GM11168 (cell line): ENCODE measurements around the gene DOLK.
"Not testable (repeated sequence)": the region's sequence is repeated elsewhere in the genome, so short reads cannot be mapped to it uniquely, and the experiment has no call there.

Source experiments
- in situ Hi-C: fragments of 300-500 bp; cut with MboI; formaldehyde crosslinking; loops from one replicate; pipeline ENCODE4 v1.12.0; 2022; ENCODE audit warnings: low sequenced_read_pairs; ENCODE audit not compliant: unreplicated experiment

DOLK gene

DNA sequence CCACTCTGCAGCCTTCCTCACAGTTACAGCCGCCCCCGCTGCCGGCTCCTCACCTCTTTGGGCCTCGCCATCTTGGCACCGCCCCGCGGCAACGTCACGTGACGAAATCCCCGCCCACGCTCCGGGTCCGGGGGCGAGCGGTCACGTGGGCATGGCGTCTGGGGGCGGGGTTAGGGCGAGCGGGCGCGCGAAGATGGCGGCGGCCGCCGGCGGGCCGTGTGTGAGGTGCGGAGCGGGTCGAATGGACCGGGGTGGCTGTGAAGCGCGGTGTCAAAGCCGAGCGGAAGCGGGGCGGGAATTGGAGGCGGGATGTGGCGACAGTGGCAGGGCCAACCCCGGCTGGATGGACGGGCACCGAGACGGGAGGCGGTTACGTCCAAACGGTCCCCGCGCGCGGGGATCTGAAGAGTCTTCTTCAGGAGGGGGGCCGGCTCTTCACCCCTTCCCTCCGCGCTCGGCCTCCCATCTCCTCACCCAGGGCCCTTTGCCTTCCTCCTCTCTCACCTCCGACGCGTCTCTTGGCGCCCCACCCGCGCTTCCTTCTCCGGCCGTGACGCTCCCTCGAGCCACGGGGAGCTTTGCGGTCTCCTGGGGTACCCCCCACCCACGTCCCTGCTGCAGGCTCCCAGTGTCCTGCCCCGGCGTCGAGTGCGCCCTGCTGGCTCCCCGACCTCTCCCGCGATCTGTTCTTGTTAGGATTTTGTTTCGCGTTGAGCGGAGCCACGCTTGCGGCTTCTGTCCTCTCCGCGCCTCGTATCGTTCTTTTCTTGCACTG is at the start of gene DOLK, which contains the start of gene NUP188:
DOLK (minus strand) TSS at position 77 of the 775 bp plus-strand sequence. CDS start 300 bp downstream, outside the sequence.
NUP188 (plus strand) TSS at position 173 of the 775 bp plus-strand sequence; CDS start at position 194, 21 bp downstream.
- in situ Hi-C loops = no loop called here

- in situ Hi-C loops = no loop called here
These were observed 48.4 kb upstream of the DOLK start for GRCh38 chr9:128995791-128996190.

DNA sequence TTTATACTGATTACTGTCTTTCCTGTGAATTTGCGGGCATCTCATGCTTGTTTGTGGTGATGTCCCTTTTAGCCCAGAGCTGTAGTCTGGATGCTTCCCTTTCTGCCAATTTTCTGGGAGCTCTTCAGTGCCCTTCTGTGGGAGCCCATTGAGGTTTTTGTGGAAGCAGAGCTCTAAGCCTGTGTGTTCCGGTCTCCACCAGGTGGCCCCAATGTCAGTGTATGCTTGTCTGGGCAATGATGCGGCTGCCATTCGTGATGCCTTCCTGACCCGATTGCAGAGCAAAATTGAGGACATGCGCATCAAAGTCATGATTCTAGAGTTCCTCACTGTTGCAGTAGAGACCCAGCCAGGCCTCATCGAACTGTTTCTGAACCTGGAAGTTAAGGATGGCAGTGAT is 45.6 kb upstream of the DOLK start:
- in situ Hi-C loops = no loop called here

DNA sequence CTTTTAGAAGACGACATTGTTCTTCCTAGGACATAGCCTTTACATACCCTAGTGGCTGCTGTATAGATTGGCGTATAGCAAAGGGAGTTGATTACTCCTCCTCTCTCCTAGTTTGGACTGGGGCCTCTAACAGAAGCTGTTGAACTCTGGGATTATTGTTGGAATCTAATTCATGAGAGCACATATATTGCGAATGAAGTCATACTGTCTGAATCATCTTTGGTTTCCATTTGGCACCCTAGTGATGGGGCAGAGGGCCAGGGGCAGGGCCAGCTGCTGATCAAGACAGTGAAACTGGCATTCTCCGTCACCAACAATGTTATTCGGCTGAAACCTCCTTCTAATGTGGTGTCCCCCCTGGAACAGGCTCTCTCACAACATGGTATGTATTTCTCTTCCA is 40.4 kb upstream of the DOLK start:
- in situ Hi-C loops = no loop called here

- in situ Hi-C loops = no loop called here
These were observed 39.3 kb upstream of the DOLK start for GRCh38 chr9:128986671-128987070.

- in situ Hi-C loops = no loop called here
These were observed 36.1 kb upstream of the DOLK start for GRCh38 chr9:128983536-128983935.

GRCh38 chr9:128979111-128979510 is 31.7 kb upstream of the DOLK start:
- in situ Hi-C loops = no loop called here

GRCh38 chr9:128972956-128973355 is 25.6 kb upstream of the DOLK start:
- in situ Hi-C loops = no loop called here

DNA sequence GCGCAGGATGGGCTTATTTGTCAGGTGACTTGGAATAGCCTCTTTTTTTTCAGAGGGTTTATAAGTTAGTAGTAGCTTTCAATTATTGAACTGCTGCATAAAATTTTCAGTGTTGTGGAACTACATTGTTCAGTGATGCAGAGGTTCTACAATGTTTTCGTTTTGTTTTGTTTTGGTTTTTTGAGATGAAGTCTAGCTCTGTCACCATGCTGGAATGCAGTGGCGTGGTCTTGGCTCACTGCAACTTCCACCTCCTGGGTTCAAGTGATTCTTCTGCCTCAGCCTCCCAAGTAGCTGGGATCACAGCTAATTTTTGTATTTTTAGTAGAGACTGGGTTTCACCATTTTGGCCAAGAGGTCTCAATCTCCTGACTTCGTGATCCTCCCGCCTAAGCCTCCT is 22.1 kb upstream of the DOLK start:
- in situ Hi-C loops = no loop called here

- in situ Hi-C loops = not testable (repeated sequence)
These were observed 14.0 kb upstream of the DOLK start for GRCh38 chr9:128961403-128961802.

- in situ Hi-C loops = no loop called here
These were observed 201 bp downstream of the DOLK start for GRCh38 chr9:128947277-128947526.

- in situ Hi-C loops = no loop called here
These were observed 679 bp downstream of the DOLK start for GRCh38 chr9:128946571-128947276.

DNA sequence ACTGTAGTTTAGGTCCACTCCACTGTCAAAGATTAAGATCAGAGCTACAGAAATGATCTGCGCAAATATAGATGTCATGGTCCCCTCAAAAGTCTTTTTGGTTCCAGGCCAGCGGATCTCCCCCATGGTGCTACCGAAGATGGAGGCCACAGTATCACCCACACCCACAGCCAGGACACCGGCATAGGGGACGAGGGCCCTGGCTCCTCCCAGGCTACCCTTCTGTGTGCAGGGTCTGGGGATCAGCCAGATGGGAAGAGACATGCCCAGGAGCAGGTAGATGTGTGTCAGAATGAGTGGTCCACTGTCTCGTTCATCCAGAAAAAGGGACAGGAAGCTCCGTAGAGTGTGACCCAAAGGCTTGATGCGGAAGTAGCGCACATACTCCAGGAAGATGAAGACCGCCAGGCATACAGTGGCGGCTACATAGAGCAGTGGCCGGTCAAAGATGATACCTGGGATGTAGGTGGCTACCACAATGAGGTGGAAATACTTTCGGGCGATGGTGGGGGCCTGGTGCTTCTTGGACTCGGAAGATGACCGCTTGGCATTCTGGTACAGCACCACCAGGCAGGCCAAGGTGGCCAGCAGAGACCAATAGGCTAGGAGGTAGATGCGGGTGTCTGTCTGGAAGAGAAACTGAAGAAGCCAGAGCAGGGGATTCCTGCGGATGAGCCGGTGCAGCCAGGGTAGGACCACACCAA is 1.5 kb downstream of the DOLK start:
- in situ Hi-C loops = no loop called here

- in situ Hi-C loops = not testable (repeated sequence)
These were observed 2.4 kb downstream of the DOLK start for GRCh38 chr9:128944966-128945365.

DNA sequence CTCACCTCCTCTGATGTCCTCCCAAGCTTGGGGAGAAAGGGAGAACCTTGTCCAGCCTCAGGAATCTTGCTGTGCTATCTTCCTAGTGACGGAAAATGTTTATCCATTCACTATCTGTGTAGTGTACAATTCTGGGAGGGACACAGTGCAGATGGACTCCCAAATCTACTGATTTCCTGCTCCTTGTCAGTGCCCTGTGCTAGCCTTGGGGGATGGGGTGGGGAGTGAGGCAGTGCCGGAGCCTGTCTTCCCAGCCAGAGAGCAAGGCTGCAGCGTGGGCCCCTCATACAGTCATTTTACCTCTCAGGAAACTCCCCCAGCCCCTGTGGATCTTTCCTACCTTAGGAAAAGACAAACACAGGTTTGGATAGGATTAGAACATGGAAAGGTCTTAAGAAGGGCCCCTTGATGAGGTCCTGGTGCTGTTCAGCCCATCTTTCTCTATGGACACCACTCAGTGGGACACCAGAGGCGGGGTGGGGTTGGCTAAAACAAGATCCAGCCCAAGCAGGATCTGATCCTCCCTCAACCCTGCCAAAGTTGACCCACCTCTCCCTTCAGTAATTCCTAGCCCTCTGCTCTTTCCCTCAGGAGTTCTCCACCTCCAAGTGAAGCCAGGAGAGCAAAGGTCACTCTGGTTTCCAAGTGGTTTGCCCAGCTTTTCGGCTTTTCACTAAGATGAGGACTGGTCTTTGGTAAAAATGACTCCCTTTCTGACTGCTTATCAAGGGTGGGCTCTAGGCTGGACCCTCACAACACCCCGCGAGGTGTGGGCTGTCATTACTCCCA is 3.4 kb downstream of the DOLK start:
- in situ Hi-C loops = no loop called here

DNA sequence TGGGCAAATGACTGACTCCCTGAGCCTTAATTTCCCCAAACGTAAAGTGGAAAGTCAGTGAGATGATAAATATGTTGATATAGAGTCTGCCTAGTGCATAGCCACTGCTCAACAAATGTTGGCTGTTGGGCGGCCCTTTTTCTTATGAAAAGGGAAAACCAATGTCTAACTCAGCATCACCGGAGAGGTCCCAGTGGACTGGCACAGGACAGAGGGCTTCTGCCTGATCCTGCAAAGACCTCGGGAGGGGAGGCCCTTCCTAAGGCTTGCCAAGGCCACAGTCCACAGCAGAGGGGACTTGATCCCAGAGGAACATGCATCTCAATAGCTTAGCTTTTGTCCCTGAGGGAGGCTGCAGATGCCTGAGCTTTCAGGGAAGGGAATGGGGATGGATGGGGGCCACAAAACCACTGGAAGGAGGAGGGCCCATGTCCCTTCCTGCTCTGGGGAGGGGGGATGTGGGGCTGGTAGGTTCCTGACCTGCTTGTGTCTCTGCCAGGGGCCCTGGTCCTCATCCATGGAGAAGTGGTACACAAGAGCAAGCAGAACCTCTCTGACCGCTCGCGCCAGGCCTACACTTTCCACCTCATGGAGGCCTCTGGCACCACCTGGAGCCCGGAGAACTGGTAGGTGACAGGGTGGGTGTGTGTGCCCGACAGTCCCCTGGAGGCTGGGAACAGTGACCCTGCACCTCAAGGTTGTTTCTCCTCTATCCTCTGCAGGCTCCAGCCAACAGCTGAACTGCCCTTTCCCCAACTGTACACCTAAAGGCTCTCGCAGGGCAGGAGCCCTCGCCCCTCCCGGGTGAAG is 6.3 kb downstream of the DOLK start:
- in situ Hi-C loops = no loop called here

GRCh38 chr9:128940271-128940921 is 7.0 kb downstream of the DOLK start:
- in situ Hi-C loops = no loop called here

GRCh38 chr9:128937310-128938165 is 9.9 kb downstream of the DOLK start:
- in situ Hi-C loops = no loop called here
